SKM-1 treated with dmso at 0.1 percent for 144 hours (cell line): ENCODE data around the gene FAM222A.
"Not testable (repeated sequence)": the region's sequence is repeated elsewhere in the genome, so short reads cannot be mapped to it uniquely, and the experiment has no call there.

ENCODE experiments used
- DNase-seq: peaks from one replicate; lab custom pipeline; 2025; ENCODE audit not compliant: unreplicated experiment; lab: John Stamatoyannopoulos, UW

The FAM222A gene

DNA sequence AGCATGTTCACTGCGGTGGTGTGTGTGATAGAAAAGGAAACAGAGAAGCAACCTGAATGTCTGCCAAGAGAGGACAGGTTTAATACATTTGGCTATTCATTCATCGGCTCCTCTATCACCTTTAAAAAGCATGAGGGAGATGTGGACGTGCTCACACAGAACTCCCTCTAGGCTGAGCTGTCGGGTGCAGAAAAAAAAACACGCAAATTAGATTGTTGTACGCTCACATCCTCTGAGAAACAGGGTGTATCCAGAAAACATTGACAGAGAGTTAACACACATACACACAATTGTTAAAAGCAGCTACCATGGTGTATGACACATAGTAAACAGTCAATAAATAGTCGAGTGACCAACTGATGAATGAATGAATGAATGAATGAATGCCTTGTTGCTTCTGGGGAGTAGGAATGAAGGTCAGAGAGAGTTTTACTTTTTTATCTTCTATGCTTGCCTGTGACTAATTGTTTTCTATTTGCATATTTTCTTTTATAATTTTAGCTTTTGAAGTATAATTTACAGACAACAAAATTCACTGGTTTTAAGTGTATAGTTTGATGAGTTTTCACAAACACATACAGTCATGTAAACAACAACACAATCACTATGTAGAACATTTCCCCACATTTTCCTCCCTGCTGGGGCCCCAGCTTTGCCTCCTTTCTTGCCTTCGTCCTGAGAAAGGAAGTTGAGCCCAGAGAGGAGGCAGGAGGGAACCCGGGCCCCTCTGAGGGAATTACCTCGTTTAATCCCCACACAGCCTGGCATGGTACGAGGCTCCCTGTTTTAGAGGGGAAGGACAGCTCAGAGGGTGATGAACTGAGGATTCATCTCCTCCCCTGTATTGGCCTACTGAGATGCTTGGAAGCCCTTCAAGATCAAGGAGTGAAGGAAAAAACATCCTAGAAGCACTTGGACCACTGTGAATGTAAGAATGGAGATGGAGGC, 19.7 kb upstream of the FAM222A start:
- DNase-seq: no peak

- not testable (repeated sequence) for DNase-seq
Measured at GRCh38 chr12:109694629-109695028, 19.0 kb upstream of the FAM222A start.

- no peak for DNase-seq
Measured at GRCh38 chr12:109695416-109695815, 18.2 kb upstream of the FAM222A start.

DNA sequence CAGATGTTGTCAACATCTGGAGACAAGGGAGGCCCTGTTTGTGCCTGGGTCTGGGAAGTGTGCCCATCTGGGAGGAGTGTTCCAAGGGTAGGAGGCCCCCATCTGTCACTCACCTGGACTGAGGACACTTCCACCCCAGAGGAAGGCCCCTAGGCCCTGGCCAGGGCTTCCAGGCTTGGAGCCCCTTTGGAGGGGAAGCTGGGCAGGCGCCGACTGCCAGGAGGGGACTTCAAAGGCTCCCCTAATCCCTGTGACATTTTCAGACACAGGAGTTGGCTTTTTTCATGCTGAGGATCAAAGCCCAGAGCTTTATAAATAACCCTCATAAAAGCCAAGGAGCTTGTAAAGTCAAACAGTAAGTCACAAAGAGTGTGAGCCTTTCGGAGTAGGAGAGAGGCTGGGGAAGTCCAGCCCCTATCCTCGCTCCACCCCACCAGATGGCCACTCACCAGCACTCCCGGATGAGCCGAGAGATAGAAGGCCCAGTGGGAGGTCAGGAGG, 17.6 kb upstream of the FAM222A start:
- DNase-seq: no peak

GRCh38 chr12:109696485-109697269, 16.9 kb upstream of the FAM222A start:
- DNase-seq: no peak

GRCh38 chr12:109697270-109697553, 16.4 kb upstream of the FAM222A start:
- no peak for DNase-seq

GRCh38 chr12:109697877-109698468, 15.7 kb upstream of the FAM222A start:
- no peak for DNase-seq

GRCh38 chr12:109698820-109699219, 14.8 kb upstream of the FAM222A start:
- no peak for DNase-seq

DNA sequence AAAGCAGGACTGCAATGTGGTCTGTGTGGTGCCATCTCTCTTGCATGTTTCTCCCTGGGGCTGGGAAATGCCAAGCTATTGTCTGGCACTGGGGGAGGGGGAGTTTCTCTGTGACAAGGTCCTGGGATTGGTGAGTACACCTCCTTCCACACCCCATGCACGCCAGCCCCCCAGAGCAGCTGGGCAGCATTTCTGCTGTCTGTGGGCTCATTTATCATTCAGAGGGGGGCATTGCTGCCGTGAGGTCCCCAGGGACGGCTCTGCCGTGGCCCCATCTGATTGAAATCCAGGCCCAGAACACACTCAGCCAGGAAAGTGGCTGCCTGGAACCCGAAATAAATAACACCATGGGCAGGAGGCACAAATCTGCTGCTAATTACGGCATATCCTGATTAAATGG, 12.6 kb upstream of the FAM222A start:
- DNase-seq: no peak

- no peak for DNase-seq
Measured at GRCh38 chr12:109702111-109702841, 11.3 kb upstream of the FAM222A start.

- DNase-seq: no peak
Measured at GRCh38 chr12:109703684-109704083, 9.9 kb upstream of the FAM222A start.

DNA sequence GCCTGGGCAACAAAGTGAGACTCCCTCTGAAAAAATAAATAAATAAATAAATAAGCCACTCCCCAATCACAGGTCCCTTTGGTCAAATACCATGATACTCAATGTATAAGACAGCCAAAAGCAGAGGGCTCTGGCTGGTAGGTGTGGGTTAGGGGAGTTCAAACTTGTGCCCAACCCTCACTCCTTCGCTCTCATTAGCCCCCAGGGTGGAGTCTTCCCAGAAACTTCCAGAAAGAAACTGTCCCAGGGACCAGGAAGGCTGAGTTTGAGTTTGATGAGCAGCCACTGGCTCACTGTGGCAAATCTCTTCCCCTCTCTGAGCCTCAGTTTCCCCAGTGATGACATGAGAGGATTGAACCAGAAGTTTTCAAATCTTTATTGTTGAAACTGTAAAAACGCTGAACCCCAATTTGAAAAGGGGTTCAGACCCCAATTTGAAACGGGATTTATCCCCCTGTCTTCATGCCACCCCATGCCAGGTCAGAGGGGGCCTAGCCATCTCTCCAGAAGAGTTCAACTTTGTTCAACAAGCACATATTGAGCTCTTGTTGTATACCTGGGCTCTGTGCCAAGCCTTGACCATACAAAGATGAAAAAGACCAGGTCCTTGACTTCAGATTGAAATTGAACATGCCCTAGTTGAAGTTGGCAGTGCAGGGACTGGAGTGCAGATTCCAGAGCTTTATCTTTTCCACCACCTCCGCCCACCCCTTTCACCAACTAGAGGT, 9.1 kb upstream of the FAM222A start:
- DNase-seq: no peak

DNA sequence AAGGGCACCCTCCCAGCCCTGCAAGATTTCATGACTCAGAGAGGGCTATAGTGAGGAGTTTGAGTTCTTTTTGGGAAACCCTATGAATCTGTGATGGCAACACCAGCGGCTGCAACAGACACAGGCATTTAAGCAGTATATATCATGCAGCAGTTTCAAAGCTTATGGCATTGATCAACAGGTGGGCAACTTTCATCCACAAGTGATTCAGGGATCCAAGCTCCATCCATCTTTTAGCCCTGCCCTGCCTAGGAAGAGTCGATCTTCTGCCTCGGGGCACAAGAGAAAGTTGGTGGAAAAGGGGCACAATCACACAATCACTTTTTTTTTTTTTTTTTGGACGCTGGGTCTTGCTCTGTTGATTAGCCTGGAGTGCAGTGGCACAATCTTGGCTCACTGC, 8.3 kb upstream of the FAM222A start:
- DNase-seq: no peak

GRCh38 chr12:109706398-109706746, 7.3 kb upstream of the FAM222A start:
- no peak for DNase-seq

- DNase-seq: no peak
Measured at GRCh38 chr12:109706747-109707469, 6.7 kb upstream of the FAM222A start.

DNA sequence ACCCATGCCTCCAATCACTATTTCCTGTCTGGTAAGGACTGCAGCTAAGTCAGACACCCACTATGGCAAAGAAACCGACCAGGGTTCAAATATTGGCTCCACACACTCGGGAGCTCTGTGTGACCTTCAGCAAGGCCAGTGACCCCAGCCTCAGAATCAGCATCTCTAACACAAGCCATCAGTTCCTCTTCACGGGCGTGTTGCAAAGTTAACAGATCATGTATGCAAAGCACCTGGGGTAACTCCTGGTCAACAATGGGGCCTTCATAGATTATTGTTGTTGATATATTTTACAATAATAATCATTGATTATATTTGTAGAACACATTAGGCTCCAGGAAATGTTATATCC, 6.2 kb upstream of the FAM222A start:
- no peak for DNase-seq

DNA sequence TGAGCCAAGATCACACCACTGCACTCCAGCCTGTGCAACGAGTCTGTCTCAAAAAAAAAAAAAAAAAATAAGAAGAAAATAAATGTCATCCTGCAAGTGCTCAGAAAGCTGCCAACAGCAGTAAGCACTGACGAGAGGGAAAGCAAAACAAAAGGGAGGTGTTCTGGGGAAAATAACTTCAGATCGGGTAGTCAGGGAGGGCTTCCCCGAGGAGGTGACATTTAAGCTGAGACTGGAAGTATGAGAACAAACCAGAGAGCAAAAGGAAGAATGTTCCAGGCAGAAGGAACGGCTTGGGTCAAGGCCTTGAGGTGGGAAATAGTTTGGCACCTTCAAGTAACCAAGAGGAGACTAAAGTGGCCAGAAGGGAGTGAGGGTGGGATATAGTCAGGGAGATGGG, 4.7 kb upstream of the FAM222A start:
- DNase-seq: no peak

DNA sequence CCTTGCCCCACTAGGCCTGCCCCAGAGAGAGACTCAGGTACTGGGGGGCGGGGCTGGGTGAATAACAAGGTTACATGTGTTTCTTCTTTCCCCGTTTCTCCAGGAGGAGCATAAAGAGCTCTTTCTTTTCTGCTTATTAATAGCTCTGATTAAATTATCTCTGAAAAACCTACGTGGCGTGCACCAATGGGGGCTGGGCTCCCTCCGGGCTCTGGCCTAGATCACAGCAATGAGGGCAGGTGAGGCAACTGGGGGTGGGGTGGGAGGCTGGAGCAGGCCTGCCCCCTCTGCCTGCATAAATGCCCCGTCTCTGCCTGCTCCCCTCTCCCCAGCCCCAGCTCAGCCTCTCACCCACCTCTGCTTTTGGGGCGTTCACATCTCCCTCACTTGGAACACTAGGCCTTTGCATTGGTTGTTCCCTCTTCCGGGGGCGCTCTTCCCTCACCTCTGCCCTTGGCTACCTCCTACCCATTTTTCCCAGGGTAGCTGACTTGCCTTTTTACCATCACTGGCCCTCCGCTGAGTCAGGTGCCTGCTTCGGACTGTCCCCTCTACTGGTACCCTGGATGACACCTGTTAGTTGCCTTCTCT, 4.1 kb upstream of the FAM222A start:
- DNase-seq: no peak

GRCh38 chr12:109710205-109710746, 3.3 kb upstream of the FAM222A start:
- no peak for DNase-seq
